ENCODE measurements around the gene NANOGP8.

The NANOGP8 gene

DNA sequence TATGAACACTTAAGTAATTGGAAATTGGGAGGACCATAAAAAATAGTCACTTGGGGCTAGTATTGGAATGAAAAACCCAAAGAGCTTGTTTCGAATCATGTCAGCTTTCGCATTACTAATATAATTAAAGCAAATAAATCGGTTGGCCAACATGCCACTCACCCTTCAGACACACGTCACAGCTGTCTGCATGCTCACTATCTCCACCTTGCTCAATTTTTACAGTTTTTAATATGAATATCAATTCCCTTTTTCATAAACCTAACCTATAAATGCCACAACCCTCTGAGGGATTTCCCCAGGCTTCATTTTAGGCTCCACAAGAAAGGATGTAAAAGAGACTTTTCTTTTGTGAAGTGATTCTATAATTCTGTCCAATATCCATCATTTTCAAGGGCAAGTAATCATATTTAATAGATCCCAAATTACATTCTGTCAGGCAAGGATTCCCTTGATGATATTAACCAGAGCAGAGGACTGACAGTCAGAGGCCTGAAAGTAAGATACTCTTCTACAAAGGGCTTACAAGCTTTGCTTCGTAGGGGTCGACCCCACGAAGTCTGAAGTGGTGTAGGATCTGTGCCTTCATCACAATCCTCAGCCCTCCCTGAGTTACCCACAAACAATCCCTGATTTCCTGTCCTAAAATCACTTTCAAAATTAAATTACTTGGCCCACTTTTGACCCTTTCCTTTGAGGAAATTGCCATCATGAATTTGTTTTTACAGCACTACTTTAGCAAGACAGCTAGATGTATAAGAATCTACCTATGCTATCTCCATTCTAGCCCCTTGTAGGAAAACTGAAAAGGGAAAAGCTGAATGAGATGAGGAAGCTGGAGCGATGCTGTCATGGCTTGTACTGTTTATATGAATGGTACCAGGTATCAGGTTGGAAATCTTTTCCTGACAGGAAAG lies 44.5 kb downstream of the NANOGP8 start:
- no peak for DNase-seq (ENCODE audit: extremely low spot score)
- ChIA-PET CTCF (interaction anchor here (1.3 kb wide), 1 partner anchor 22 kb away, joined by 3 read pairs; no protein-coding TSS in a partner anchor), POLR2A (no interaction called here)
- no peak for TF ChIP-seq ARNT (IDR thresholded peaks at IDR 0.05)
- no peak for TF ChIP-seq SP1 (IDR thresholded peaks at IDR 0.05)
- TF ChIP-seq LEF1 (IDR thresholded peaks at IDR 0.05; ENCODE audit: borderline replicate concordance): no peak
- no peak for TF ChIP-seq FOXK2 (IDR thresholded peaks at IDR 0.05)
- TF ChIP-seq FOXA1 (IDR thresholded peaks at IDR 0.05): no peak
- TF ChIP-seq NFRKB (IDR thresholded peaks at IDR 0.05): no peak
- TF ChIP-seq ZNF384 (IDR thresholded peaks at IDR 0.05): no peak
- TF ChIP-seq L3MBTL2 (conservative IDR thresholded peaks at IDR 0.05): no peak

DNA sequence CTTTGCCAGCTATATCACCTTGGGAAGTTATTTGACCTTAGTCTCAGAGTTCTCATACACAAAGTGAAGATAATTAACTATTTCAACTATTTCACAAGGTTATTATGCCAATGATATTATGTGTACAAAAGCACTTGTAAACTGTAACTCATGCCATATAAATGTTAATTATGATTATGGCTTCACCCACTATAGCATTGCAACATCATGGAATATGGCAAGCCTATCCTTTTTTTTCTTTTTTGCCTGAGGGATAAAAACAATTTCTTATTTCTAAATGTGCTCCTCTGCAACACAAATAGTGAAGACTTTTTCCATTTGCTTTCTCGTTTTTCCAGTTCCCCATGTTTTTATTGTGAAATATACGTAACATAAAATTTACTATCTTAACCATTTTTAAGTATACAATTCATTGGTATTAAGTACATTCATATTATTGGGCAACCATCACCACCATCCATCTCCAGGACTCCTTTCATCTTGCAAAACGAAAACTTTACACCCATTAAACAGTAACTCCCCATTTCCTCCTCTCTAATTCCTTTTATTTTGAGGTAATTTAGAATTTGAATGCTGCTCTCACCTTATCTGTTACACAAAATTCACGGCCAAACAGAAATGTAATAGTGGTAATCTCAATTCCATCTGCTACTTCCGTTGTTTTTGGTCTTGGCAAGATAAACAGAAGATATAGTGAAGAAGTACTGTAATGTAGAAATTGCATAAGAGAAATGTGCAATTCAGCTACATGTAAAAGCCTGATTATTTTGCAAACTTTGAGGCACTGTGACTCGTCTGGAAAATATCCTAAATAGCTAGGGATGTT lies 46.3 kb downstream of the NANOGP8 start:
- ChIA-PET CTCF (interaction anchor here (1.3 kb wide), 1 partner anchor 20 kb away, joined by 3 read pairs; no protein-coding TSS in a partner anchor), POLR2A (no interaction called here)
- no peak for TF ChIP-seq BHLHE40 (IDR thresholded peaks at IDR 0.05; ENCODE audit: borderline replicate concordance)
- TF ChIP-seq LEF1 (IDR thresholded peaks at IDR 0.05; ENCODE audit: borderline replicate concordance): no peak
- TF ChIP-seq FOXM1 (IDR thresholded peaks at IDR 0.05; ENCODE audit: borderline replicate concordance): no peak
- no peak for TF ChIP-seq ZNF384 (IDR thresholded peaks at IDR 0.05)
- TF ChIP-seq FOXA1 (IDR thresholded peaks at IDR 0.05): no peak
- no peak for TF ChIP-seq FOXK2 (IDR thresholded peaks at IDR 0.05)
- no peak for TF ChIP-seq L3MBTL2 (conservative IDR thresholded peaks at IDR 0.05)
- TF ChIP-seq HDGF (IDR thresholded peaks at IDR 0.05; ENCODE audit: borderline replicate concordance): no peak
- no peak for TF ChIP-seq CTBP1 (IDR thresholded peaks at IDR 0.05; ENCODE audit: borderline replicate concordance)
- TF ChIP-seq, protein P1, sequence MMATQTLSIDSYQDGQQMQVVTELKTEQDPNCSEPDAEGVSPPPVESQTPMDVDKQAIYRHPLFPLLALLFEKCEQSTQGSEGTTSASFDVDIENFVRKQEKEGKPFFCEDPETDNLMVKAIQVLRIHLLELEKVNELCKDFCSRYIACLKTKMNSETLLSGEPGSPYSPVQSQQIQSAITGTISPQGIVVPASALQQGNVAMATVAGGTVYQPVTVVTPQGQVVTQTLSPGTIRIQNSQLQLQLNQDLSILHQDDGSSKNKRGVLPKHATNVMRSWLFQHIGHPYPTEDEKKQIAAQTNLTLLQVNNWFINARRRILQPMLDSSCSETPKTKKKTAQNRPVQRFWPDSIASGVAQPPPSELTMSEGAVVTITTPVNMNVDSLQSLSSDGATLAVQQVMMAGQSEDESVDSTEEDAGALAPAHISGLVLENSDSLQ (IDR thresholded peaks at IDR 0.05): no peak
- no peak for TF ChIP-seq SUZ12 (IDR thresholded peaks at IDR 0.05)
- no peak for TF ChIP-seq ELF4 (IDR thresholded peaks at IDR 0.05)
- no peak for TF ChIP-seq ARNT (IDR thresholded peaks at IDR 0.05)
- no peak for TF ChIP-seq NFRKB (IDR thresholded peaks at IDR 0.05)
- DNase-seq (ENCODE audit: extremely low spot score): no peak
